ENCODE data around the gene SLC22A1. TPM values are rescaled to one million over a fixed set of nuclear protein-coding genes. Genes with fewer than 3 reads are reported as not detected.

SLC22A1 gene
- total and polyA plus RNA-seq, 2 donors (not counting 3 experiments of a cell fraction or from before 2014, with no cell fraction given) = 0.04 TPM; not detected in 1

- H3K27ac ChIP-seq (ENCODE audit: insufficient read depth, low read depth, low read length) = no peak overlapping the region
- no peak overlapping the region for H3K4me3 ChIP-seq (replicated peaks in 1 of 3; ENCODE audit: insufficient read depth in 1 of 3, low read depth in 1 of 3, low read length in 3 of 3)
- POLR2A ChIA-PET = no interaction called here
- no peaks in the 10 kb centered on the region for H4K20me1 ChIP-seq (replicated peaks; ENCODE audit: control insufficient read depth, extremely low read depth, insufficient read depth, low read length)
- BruUV-seq (replicated peaks) = no TSS peak
- CTCF ChIA-PET = interaction anchor here (2.4 kb wide), 1 partner anchor 18 kb away, joined by 6 read pairs; no protein-coding TSS in a partner anchor
- TF ChIP-seq MAX (IDR thresholded peaks at IDR 0.05; ENCODE audit: insufficient read depth, insufficient read length) (no peak), POLR2AphosphoS5 (IDR thresholded peaks at IDR 0.05; ENCODE audit: insufficient read depth, low read depth, low read length) (no peak), FOS (IDR thresholded peaks at IDR 0.05; ENCODE audit: borderline replicate concordance, insufficient read depth, low read length) (no peak), MYC (IDR thresholded peaks at IDR 0.05; ENCODE audit: low read depth, low read length) (no peak)
- H3K79me2 ChIP-seq (ENCODE audit: control insufficient read depth, insufficient read depth, low read length) = no peaks in the 10 kb centered on the region
- H3K36me3 ChIP-seq (ENCODE audit: control insufficient read depth in 2 of 2, extremely low read depth in 1 of 2, insufficient read depth in 2 of 2, low read length in 2 of 2) = no peaks in the 10 kb centered on the region
- no peaks in the 10 kb centered on the region for H3K27me3 ChIP-seq (ENCODE audit: control insufficient read depth in 2 of 2, insufficient read depth in 2 of 2, low read length in 2 of 2)
- DNase-seq (ENCODE audit: low read depth, low spot score) (no peak), FAIRE-seq (no peak)
- H3K4me2 ChIP-seq (ENCODE audit: insufficient read depth, low read length) = no peak overlapping the region
- H3K9ac ChIP-seq (replicated peaks; ENCODE audit: extremely low read depth, insufficient read depth, low read length) = no peak overlapping the region
- H3K9me1 ChIP-seq (replicated peaks; ENCODE audit: control insufficient read depth, extremely low read depth, insufficient read depth, low read length) = no peaks in the 10 kb centered on the region
- no peaks in the 10 kb centered on the region for H3K4me1 ChIP-seq (ENCODE audit: control insufficient read depth, extremely low read depth, insufficient read depth, low read length)
- intact Hi-C loops (cut with micrococcal nuclease) (no loop called here), dilution Hi-C loops (cut with MboI; ENCODE audit: extremely low pct_ligation_motif_present, low sequenced_read_pairs) (no loop called here)
- no peaks in the 10 kb centered on the region for H3K9me3 ChIP-seq (replicated peaks; ENCODE audit: control insufficient read depth, insufficient read depth, low read length)
- no peak overlapping the region for H2AFZ ChIP-seq (ENCODE audit: low read depth, low read length)
Measured at GRCh38 chr6:160120087-160120486, 1.5 kb upstream of the SLC22A1 start.

- DNase-seq (ENCODE audit: low read depth, low spot score) (no peak), FAIRE-seq (no peak)
- POLR2A ChIA-PET = no interaction called here
- H3K9me3 ChIP-seq (replicated peaks; ENCODE audit: control insufficient read depth, insufficient read depth, low read length) = no peaks in the 10 kb centered on the region
- no peaks in the 10 kb centered on the region for H3K36me3 ChIP-seq (ENCODE audit: control insufficient read depth in 2 of 2, extremely low read depth in 1 of 2, insufficient read depth in 2 of 2, low read length in 2 of 2)
- TF ChIP-seq MAX (IDR thresholded peaks at IDR 0.05; ENCODE audit: insufficient read depth, insufficient read length) = no peak
- TF ChIP-seq POLR2A (IDR thresholded peaks at IDR 0.05; ENCODE audit: low read depth, low read length) = no peak
- no peak for TF ChIP-seq JUN (IDR thresholded peaks at IDR 0.05; ENCODE audit: borderline replicate concordance, insufficient read depth, insufficient read length, low read depth)
- TF ChIP-seq POLR2AphosphoS5 (IDR thresholded peaks at IDR 0.05; ENCODE audit: insufficient read depth, low read depth, low read length) = no peak
- no peak for TF ChIP-seq GATA2 (IDR thresholded peaks at IDR 0.05; ENCODE audit: insufficient read depth, insufficient read length, low read depth, low read length)
- no peak for TF ChIP-seq EZH2 (IDR thresholded peaks at IDR 0.05; ENCODE audit: borderline replicate concordance, low read depth, low read length, severe bottlenecking)
- TF ChIP-seq CTCF (IDR thresholded peaks at IDR 0.05; ENCODE audit: extremely low read depth in 1 of 2, insufficient read depth in 1 of 2, low read depth in 1 of 2, low read length in 2 of 2) = no peak
- no peak for TF ChIP-seq MYC (IDR thresholded peaks at IDR 0.05; ENCODE audit: low read depth, low read length)
- TF ChIP-seq FOS (IDR thresholded peaks at IDR 0.05; ENCODE audit: borderline replicate concordance, insufficient read depth, low read length) = no peak
- H3K27me3 ChIP-seq (ENCODE audit: control insufficient read depth in 2 of 2, insufficient read depth in 2 of 2, low read length in 2 of 2) = no peaks in the 10 kb centered on the region
- no peak overlapping the region for H3K4me3 ChIP-seq (replicated peaks in 1 of 3; ENCODE audit: insufficient read depth in 1 of 3, low read depth in 1 of 3, low read length in 3 of 3)
- H3K4me1 ChIP-seq (ENCODE audit: control insufficient read depth, extremely low read depth, insufficient read depth, low read length) = no peaks in the 10 kb centered on the region
- dilution Hi-C loops (cut with MboI; ENCODE audit: extremely low pct_ligation_motif_present, low sequenced_read_pairs) = no loop called here
- no TSS peak for BruUV-seq (replicated peaks)
- no peaks in the 10 kb centered on the region for H3K79me2 ChIP-seq (ENCODE audit: control insufficient read depth, insufficient read depth, low read length)
- CTCF ChIA-PET = no interaction called here
- H3K4me2 ChIP-seq (ENCODE audit: insufficient read depth, low read length) = no peak overlapping the region
- intact Hi-C loops (cut with micrococcal nuclease) = no loop called here
- no peak overlapping the region for H2AFZ ChIP-seq (ENCODE audit: low read depth, low read length)
- no peaks in the 10 kb centered on the region for H4K20me1 ChIP-seq (replicated peaks; ENCODE audit: control insufficient read depth, extremely low read depth, insufficient read depth, low read length)
- H3K9ac ChIP-seq (replicated peaks; ENCODE audit: extremely low read depth, insufficient read depth, low read length) = no peak overlapping the region
- H3K27ac ChIP-seq (ENCODE audit: insufficient read depth, low read depth, low read length) = no peak overlapping the region
- no peaks in the 10 kb centered on the region for H3K9me1 ChIP-seq (replicated peaks; ENCODE audit: control insufficient read depth, extremely low read depth, insufficient read depth, low read length)
Measured at GRCh38 chr6:160121981-160122380, 366 bp downstream of the SLC22A1 start.

Measured in endothelial cell of umbilical vein (primary cell).